ENCODE measurements around the gene TOPBP1.
"Not testable (repeated sequence)": the region's sequence is repeated elsewhere in the genome, so short reads cannot be mapped to it uniquely, and the experiment has no call there.

Gene TOPBP1

DNA sequence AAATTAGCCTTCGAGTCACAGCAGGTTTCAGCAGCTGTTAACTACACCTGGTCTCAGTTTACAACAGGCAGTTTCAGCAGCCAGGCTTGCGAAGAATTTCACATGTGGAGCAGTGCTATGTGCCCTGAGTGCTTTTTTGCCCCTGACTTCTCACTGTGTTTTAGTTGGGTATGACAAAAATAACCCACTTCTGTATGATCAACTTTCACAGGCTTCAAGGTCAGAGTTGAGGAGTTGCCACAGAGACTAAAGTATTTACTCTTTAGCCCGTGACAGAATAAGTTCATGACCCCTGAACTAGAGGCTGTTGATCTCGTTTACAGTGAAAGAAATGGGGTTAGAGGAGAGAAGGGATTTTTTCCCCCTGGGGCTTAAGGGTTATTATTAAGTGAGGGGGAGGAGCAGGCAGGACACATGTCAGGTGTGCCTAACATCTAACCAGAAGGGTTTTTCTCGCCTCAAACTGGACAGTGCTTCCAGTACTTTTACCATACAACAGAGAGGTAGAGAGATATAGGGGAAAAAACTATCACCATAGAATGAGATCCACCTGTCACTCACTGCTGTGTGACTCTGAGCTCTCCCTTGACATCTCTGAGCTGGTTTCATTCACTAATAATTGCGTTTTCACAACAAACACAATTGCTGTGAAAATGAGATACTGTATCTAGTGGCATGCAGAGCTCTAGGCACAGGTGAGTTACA, 14.0 kb upstream of the TOPBP1 start:
- FAIRE-seq = no peak
- no peak for DNase-seq (ENCODE audit: insufficient read length, low spot score)

DNA sequence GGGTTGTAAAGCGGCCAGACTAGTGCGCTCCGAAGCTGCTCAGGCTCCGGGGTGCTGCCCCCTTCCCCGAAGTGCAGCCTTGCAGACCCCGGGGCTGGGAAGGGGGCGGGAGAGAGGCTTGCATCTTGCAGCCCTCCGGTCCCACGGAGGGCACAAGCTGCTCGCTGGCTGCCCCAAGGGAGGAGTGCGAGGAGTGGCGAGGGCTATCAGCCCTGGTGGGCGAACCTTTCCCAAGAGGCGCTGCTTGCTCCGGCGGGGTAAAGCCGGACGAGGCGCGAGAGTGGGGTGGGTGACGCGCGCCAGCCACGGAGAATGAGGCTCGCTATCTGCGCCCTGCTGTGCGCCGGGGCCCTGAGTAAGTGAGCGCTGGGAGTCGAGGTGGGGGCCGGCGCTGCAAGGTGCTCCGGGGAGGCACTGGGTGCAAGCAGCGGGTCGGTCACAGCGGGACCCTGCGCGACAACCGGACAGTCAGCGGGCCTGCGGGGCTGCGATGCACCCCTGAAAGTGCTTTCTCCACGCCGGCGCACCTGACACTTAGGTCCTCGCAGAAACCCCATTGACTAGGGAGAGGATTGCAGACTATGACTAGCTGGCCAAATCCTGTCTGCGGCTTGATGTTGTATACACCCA, 12.7 kb upstream of the TOPBP1 start:
- DNase-seq (ENCODE audit: insufficient read length, low spot score) = no peak
- no peak for FAIRE-seq

DNA sequence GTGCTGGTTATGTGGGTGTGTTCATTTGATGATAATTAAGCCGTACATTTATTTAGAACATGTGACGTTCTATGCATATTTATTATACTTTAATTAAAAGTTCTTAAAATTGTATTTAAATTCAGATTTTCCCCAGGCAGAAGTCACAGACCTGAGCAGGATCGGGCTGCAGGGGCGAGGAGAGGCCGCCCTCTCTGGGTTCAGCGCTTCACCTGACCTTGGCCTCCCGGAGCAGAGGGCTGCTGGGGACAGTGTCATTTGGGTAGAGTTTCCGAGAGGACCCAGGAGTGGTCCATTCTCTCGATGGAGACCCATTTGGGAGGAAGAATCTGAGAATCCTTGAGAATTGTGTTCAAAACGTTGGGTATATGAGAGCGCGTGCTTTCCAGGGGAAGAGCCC, 12.0 kb upstream of the TOPBP1 start:
- FAIRE-seq (no peak), DNase-seq (ENCODE audit: insufficient read length, low spot score) (no peak)

DNA sequence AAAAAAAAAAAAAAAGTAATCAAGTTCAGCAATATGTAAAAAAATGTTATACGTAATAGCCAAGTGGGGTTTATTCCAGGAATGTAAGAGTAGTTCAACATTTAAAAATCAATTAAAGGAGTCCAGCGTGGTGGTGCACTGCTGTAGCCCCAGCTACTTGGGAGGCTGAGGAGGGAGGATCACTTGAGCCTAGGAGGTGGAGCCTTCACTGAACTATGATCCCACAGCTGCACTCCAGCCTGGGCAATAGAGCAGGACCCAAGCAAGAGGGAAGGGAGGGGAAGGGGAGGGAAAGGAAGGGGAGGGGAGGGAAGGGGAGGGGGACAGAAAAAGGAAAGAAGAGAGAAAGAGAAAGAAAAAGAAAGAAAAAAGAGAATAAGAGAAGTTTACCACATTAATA, 10.7 kb upstream of the TOPBP1 start:
- no peak for DNase-seq (ENCODE audit: insufficient read length, low spot score)
- no peak for FAIRE-seq

DNA sequence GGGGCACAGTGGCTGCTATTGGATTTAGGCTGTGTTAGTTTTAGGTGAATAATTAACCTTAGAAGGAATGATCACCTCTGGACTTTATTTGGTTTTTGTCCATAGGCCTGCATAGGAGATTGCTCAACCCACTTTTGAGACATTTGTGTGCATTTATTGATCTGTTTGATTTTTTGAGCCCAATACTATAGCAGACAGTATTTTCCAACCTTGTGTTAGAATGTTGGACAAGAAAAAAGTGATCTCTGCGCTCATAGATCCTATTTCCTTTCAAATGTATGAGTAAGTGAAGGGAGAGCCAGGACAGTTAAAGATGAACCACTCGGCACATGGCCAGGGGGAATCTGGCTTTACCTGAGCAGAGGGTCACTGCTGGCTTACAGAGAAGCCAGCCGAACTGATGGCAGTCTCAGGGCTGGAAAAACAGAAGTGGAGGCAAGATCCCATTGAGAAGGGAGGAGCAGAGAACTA, 8.8 kb upstream of the TOPBP1 start:
- DNase-seq (ENCODE audit: insufficient read length, low spot score) (no peak), FAIRE-seq (no peak)

DNA sequence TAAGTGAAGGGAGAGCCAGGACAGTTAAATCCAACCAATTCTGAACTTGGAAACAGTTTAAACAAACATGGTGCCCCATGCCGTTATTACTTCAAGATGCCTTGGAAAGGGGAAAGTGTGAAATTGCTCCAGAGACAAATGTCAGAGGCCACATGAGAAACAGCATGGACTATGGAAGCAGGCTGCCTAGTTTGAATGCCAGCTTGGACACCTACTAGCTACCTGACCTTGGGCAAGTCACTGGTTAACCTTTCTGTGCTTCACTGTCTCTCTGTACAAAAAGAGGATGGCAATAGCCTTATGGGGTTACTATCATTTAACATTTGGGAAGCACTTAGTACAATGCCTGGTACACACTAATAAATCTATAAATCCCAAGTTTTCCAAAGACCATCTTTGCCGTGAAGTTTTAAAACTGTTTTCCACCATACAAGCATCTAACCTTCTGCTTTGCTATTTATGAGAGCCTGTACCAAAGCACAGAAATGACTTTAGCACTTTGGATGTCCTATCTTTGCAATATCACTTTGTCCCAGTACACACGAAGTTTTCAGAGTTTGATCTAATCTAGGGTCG, 8.3 kb upstream of the TOPBP1 start:
- DNase-seq (ENCODE audit: insufficient read length, low spot score) (no peak), FAIRE-seq (no peak)

DNA sequence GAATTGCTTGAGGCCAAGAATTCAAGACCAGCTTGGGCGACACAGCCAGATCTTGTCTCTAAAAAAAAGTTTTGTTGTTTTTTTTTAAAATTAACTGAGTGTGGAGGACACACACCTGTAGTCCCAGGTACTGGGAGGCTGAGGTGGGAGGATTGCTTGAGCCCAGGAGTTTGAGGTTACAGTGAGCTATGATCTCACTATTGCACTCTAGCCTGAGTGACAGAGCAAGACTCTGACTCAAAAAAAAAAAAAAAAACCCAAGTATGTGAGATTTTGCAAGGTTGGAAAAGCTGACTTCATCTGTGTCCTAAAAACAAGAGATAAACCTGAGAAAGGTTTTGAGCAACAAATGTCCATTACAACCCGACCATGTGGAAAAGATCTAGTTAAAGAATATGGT, 5.4 kb upstream of the TOPBP1 start:
- no peak for FAIRE-seq
- no peak for DNase-seq (ENCODE audit: insufficient read length, low spot score)

DNA sequence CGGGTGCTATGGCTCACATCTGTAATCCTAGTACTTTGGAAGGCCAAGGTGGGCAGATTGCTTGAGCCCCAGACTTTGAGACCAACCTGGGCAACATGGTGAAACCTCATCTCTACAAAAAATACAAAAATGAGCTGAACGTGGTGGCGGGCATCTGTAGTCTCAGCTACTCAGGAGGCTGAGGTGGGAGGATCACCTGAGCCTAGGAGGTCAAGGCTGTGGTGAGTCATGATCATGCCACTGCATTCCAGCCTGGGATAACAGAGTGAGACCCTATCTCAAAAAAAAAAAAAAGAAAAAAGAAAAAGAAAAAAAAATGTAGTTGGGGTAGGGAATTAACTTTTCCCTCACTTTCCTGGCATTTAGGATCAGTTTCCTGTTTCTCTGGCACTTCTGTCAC, 3.4 kb upstream of the TOPBP1 start:
- not testable (repeated sequence) for DNase-seq (ENCODE audit: insufficient read length, low spot score); FAIRE-seq

DNA sequence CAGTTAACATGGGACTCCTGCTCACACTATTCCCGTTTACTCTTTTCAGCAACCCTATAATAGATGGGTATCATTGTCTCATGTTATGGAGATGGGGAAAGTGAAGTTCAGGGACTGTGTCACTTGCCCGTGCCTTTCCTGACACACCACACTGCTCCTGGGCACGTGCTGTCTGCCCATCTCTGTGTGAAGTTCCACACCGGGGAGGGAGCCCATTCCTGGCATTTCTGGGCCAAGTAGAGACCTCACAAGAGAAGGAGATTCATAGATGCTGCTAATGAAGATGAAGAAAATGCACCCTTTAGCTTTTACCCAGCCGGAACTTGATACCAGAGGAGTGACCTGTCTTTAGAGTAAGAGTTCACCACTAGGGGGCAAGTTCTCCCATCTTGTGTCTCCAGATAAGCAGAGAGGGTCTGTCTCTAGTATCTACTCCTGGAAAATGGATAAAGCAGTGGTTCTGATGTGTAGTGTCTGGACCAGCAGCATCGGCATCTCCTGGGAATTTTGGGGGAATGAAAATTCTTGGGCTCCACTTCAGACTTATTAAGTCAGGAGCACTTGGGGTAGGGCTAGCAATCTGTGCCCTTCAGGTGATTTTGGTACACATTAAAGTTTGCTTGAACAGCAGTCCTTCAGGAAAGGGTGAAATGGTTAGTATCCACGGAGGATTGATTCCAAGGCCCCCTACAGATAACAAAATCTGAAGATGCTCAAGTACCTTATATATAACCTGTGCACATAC, 2.0 kb upstream of the TOPBP1 start:
- FAIRE-seq = no peak

DNA sequence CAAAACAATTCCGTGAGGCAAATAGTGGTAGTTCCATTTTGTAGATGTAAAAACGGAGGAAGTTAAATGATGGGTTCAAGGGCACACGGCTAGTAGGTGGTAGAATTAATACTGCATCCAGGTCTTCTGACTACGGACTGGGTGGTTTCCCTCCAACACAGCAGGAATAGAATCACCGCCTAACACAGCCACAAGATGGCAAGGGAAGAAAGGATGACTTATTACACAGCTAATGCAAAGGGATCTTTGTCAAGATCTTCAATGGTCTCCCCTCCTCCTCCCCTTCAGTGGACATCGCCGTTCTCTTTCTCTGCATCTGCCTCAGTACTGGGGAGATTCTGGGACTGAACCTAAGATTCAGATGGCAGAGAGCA, 524 bp upstream of the TOPBP1 start:
- DNase-seq (ENCODE audit: insufficient read length, low spot score) (peak; percentile 26), FAIRE-seq (no peak)

More for the DNA sequence above, 2.0 kb upstream of the TOPBP1 start:
- peak; percentile 69 for DNase-seq (ENCODE audit: insufficient read length, low spot score)

DNA sequence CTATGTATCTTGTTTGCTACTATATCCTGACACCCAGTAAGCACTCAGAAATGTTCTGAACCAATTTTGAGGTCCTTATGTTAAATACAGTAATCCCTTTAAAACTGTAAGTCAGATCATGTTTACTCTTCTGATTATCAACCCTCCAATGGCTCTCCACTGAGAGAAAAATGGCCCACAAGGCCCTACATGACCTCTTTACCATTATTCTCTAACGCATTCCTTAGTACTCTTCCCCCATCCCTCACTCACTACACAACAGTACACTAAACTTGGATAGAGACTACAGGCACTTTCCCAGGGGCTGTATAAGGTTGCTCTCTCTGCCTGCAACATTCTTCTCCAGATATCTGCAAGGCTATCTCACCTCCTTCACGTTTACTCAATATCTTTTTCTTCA, 1.9 kb downstream of the TOPBP1 start:
- DNase-seq (ENCODE audit: insufficient read length, low spot score) (no peak), FAIRE-seq (no peak)

DNA sequence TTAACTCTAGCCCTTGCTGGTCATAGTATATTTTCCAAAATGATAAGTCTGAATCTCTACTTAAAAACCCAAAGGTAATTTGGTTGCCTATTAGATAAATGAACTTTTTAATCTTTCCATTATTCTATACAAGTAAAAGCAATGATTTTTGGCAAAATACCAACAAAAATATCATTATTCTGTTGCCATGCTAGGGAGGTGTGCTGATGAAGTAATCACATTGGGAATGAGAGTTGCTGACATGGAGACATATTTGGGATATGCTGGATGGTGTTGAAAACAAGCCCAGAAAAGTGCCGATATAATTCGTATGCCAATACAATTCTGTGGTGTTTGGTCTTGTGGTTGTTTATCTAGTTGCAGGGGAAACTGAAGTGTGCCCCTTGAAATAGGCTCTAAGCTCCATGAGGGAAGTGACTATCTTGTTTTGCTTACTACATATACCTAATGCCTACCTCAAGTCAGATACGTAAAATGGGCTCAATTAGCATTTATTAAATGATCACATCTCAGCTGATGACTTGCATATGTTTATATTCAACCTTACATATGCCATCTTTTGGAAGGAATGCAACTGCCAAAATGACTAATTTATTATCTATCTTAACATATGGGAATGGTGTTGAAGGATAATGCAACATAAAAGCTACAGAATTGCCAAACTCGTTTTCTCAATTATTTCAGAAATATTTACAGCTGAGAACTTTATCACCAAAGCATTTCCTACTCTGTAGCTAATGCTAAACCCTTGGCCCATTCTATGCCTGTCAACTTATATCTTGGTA, 5.8 kb downstream of the TOPBP1 start:
- no peak for DNase-seq (ENCODE audit: insufficient read length, low spot score)
- FAIRE-seq = no peak

DNA sequence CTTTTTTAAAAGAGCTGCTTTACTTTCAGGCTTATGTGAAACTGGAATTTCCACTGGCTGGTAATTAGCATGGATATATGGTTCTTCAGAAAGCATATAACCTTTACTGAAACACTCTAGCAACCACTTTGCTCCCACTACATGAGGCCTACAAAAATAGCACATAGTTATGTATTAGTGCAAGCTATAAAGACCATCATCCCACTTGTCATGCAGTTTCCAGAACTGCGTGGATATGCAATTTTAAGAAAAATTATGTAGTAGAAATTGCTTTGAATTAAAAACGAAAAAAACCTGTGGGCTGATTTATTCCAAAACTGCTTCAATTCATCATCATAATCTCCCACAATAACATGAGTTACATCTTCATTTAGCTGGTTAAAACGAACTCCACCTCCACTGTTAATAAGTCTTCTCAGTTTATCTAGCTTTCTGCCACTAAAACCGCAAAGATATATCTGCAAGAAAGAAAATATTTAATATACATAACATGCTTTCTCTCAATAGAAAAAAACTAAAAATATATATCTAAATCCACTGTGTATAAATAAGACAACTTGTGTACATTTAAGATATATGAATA, 12.2 kb downstream of the TOPBP1 start:
- FAIRE-seq (no peak), DNase-seq (ENCODE audit: insufficient read length, low spot score) (no peak)

DNA sequence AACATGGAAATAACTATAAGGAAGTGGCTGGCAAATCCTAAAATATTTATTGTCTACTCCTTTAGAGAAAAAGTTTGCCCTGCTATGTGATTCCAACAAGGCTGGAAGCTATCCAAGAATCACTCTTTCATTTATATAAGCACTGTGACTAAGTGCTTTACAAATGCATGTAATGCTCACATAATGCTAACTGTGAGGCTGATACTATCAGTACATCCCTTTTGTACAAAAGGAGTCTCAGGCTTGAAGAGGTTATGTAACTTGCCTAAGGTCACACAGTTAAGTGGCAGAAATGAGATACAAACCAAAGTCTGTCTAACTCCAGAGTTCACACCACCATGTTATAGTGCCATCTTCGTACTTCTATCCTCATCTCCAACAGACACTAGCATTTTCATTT, 17.0 kb downstream of the TOPBP1 start:
- peak; percentile 64 for DNase-seq (ENCODE audit: insufficient read length, low spot score)
- peak; percentile 88 for FAIRE-seq

DNA sequence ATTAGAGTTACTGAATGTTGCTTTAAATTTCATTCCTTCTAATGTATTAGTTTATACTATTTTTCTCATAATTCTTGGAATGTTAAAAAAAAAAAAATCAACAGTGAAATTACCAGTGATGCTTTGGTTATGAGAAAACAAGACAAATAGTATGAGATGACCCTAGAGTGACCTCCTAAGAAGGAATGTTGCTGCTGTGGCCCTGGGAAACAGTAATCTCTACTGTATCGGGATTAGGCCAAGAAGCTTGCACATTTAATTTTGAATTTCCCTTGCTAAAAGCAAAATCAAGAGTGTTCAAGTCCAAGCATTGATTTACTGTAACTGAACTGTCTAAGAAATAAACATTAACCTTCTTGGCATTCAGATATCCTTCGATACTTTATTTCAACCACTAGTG, 18.1 kb downstream of the TOPBP1 start:
- DNase-seq (ENCODE audit: insufficient read length, low spot score) = no peak
- FAIRE-seq = no peak

DNA sequence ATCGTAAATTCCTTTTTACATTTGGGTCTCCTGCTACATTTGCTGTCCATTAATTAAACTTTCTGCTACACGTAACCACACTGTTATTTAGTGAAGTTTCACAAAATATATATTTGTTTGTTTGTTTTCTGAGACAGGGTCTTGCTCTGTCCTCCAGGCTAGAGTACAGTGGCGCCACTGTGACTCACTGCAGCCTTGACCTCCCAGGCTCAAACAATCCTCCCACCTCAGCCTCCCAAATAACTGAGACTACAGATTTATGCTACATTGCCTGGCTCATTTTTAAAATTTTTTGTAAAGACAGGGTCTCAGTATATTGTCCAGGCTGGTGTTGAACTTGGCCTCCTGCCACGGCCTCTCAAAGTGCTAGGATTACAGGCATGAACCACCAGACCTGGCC, 20.5 kb downstream of the TOPBP1 start:
- no peak for FAIRE-seq
- DNase-seq (ENCODE audit: insufficient read length, low spot score) = no peak

DNA sequence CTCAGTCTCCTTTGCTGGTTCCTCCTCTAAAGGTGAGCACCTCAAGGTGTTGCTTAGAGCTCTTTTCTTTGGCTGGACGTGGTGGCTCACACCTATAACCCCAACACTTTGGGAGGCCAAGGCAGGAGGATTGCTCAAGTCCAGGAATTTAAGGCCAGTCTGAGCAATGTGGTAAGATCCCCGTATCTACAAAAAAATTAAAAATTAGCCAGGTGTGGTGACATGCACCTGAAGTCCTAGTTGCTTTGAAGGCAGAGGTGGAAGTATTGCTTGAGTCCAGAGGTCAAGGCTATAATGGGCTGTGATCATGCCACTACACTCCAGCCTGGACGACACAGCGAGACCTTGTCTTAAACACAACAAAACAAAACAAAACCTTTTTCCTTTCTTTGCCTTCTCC, 28.3 kb downstream of the TOPBP1 start:
- FAIRE-seq (no peak), DNase-seq (ENCODE audit: insufficient read length, low spot score) (no peak)

DNA sequence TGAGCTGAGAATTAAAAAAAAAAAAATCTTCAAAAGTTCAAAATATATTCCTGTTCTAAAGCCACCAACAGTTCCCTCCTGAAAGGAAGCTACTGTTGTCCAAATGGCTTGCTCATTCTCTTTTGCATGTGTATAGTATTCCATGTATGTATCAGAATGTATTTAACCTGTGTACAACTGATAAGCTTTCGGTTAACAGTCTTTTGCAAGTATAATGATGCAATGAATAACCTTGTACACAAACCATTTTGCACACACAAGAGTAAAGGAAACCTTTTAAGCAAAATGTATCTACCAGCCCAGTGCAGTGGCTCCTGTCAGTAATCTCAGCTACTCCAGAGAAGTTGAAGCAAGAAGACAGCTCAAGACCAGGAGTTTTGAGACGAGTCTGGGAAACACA, 32.6 kb downstream of the TOPBP1 start:
- DNase-seq (ENCODE audit: insufficient read length, low spot score) = no peak
- FAIRE-seq = no peak

DNA sequence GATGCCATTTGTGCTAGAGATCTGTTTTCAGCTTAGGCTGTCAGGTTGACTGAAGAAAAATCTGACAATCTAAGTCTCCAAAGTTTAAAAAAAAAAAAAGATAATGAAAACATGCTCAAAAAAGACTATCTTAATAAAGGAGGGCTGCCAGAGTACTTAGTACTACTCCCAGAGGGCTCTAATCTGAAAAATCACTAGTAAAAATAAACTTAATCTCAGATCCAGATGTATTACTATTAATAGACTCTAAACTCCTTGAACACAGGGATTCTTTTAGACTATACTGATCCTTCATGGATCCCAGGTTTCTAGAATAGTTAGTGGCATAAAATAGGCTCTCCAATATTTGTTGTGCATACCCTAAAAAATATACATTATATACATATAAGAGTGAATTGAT, 34.0 kb downstream of the TOPBP1 start:
- DNase-seq (ENCODE audit: insufficient read length, low spot score) (no peak), FAIRE-seq (no peak)

DNA sequence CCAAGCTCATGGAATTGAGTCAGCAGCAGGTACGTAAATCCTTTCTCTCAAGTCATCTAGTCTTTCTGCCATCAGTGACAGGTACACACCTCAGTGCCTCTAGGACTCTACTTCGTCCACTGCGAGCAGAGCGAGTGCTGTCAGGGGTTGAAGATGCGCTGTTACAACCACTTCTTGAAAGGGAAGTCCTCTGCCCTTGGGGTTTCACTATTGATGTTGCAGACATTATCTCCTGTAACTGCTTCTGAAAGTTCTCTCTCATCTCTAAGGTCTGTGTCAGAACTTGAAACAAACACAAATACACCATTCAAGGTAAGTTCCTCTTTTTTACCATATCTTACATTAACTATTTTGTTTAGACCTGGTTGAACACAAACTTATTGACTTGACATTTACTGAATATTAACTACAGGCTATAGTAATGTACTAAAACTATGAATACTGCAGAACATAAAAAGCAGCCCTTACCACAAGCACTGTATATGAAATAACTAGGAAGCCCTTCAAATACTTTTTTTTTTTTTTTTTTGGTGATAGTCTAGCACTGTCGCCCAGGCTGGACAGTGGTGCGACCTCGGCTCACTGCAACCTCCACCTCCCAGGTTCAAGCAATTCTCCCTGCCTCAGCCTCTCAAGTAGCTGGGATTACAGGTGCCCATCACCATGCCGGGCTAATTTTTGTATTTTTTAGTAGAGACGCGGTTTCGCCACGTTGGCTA, 41.5 kb downstream of the TOPBP1 start:
- no peak for DNase-seq (ENCODE audit: insufficient read length, low spot score)
- FAIRE-seq = no peak

Data from HTR-8/SVneo (cell line).